ENCODE results near the gene MED25. TPM values are rescaled to one million over a fixed set of nuclear protein-coding genes. Genes with fewer than 3 reads are reported as not detected.

Gene MED25
- total and polyA plus RNA-seq, 2 of the 8 experiments (the other 6 are each of a cell fraction or from before 2014, with no cell fraction given), result 21.6 to 71.4 TPM

DNA sequence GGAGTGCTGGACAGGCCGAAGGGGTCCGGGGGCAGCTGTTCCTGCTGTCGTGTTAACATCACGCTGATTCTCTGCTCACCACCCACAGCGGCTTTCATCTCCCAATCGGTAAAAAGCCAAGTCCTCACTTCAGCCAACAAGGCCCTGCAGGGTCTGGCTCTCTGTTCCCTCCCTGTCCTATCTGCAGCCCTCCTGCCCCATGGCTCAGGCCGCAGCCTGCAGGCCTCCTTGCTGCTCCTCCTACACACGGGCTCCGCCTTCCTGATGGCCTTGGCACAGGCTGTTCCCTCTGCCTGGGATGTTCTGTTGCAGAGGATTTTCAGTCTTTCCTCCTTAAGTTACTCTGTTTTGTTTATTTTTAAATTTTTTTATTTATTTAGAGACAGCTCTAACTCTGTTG lies 27.2 kb upstream of the MED25 start:
- Histone ChIP-seq H3K79me2 (ENCODE audit: control insufficient read depth in 1 of 2, insufficient read depth in 2 of 2, low read length in 2 of 2) (no peaks in the 10 kb centered on the region; a peak in 1 of 4 replicates), H3K9ac (replicated peaks in 1 of 4; ENCODE audit: extremely low read depth in 1 of 4, low read depth in 3 of 4, low read length in 3 of 4) (no peak overlapping the region), H2BK12ac (ENCODE audit: low read depth, low read length) (no peak overlapping the region), H3K27me3 (replicated peaks in 1 of 4; ENCODE audit: control insufficient read depth in 3 of 4, extremely low read depth in 1 of 4, insufficient read depth in 3 of 4, low read length in 3 of 4) (no peaks in the 10 kb centered on the region), H3K79me1 (ENCODE audit: low read depth, low read length) (peaks cover 3% of the 10 kb centered on the region), H3K4me3 (ENCODE audit: extremely low read depth in 1 of 4, insufficient read depth in 2 of 4, low read depth in 3 of 4, low read length in 4 of 4) (no peak overlapping the region), H4K8ac (ENCODE audit: extremely low read depth, insufficient read depth, low read length) (no peak overlapping the region), H2AK5ac (ENCODE audit: low read depth, low read length) (no peak overlapping the region), H2BK20ac (ENCODE audit: low read length) (no peak overlapping the region), H3K4ac (replicated peaks; ENCODE audit: insufficient read length, low read depth, low read length) (no peak overlapping the region), H4K91ac (replicated peaks; ENCODE audit: insufficient read length, low read length) (no peak overlapping the region), H3K14ac (ENCODE audit: insufficient read length) (no peak overlapping the region), H3K23ac (ENCODE audit: insufficient read length) (no peak overlapping the region), H3K4me2 (ENCODE audit: insufficient read depth in 1 of 2, low read depth in 2 of 2, low read length in 2 of 2) (no peak overlapping the region), H3K56ac (replicated peaks; ENCODE audit: insufficient read length, low read depth, low read length) (no peak overlapping the region), H2BK120ac (replicated peaks; ENCODE audit: low read depth, low read length) (no peak overlapping the region), H2BK15ac (ENCODE audit: low read length) (no peak overlapping the region), H3K27ac (ENCODE audit: low read depth, low read length) (no peak overlapping the region), H3K4me1 (replicated peaks in 1 of 4; ENCODE audit: control insufficient read depth in 3 of 4, insufficient read depth in 4 of 4, low read length in 3 of 4) (no peaks in the 10 kb centered on the region), H3K9me3 (ENCODE audit: insufficient read depth in 2 of 2, low read depth in 1 of 2, low read length in 1 of 2) (no peaks in the 10 kb centered on the region), H3K18ac (ENCODE audit: extremely low read depth, low read length) (no peak overlapping the region), H4K5ac (ENCODE audit: insufficient read length, low read depth, low read length) (no peak overlapping the region), H3K36me3 (ENCODE audit: control insufficient read depth in 2 of 4, insufficient read depth in 4 of 4, low read length in 3 of 4) (peaks cover 3 to 32% (median 15%) of the 10 kb centered on the region in 4 experiments; a peak in 7 of 8 replicates), H3K23me2 (ENCODE audit: low read depth, low read length) (no peaks in the 10 kb centered on the region), H4K20me1 (replicated peaks in 1 of 2; ENCODE audit: control insufficient read depth in 1 of 2, insufficient read depth in 2 of 2, low read length in 2 of 2) (peaks cover 4 to 10% of the 10 kb centered on the region in 2 experiments), H2AFZ (ENCODE audit: low read length) (no peak overlapping the region), H2BK5ac (ENCODE audit: low read depth, low read length) (no peak overlapping the region)
- TF ChIP-seq JUND (IDR thresholded peaks at IDR 0.05; ENCODE audit: low read length), result no peak
- TF ChIP-seq, protein P1, sequence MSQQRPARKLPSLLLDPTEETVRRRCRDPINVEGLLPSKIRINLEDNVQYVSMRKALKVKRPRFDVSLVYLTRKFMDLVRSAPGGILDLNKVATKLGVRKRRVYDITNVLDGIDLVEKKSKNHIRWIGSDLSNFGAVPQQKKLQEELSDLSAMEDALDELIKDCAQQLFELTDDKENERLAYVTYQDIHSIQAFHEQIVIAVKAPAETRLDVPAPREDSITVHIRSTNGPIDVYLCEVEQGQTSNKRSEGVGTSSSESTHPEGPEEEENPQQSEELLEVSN (IDR thresholded peaks at IDR 0.05), result no peak
- no peak for TF ChIP-seq FOSL1 (IDR thresholded peaks at IDR 0.05; ENCODE audit: insufficient read depth, low read depth, low read length)
- TF ChIP-seq KDM5A (IDR thresholded peaks at IDR 0.05; ENCODE audit: low read length), result no peak
- no peak for TF ChIP-seq SIN3A (conservative IDR thresholded peaks at IDR 0.05 in 1 of 2, IDR thresholded peaks at IDR 0.05 in 1 of 2; ENCODE audit: low read depth in 1 of 2, low read length in 2 of 2)
- no peak for TF ChIP-seq PHF8 (conservative IDR thresholded peaks at IDR 0.05; ENCODE audit: low read depth, low read length)
- no peak for TF ChIP-seq TEAD4 (IDR thresholded peaks at IDR 0.05; ENCODE audit: low read depth, low read length)
- no peak for TF ChIP-seq POU5F1 (IDR thresholded peaks at IDR 0.05; ENCODE audit: low read depth, low read length)
- TF ChIP-seq CHD1 (IDR thresholded peaks at IDR 0.05; ENCODE audit: low read depth, low read length), result no peak
- TF ChIP-seq SRF (IDR thresholded peaks at IDR 0.05; ENCODE audit: low read depth, low read length), result no peak
- FAIRE-seq, result no peak
- ChIA-PET CTCF (ENCODE audit: partially characterized antibody) (interaction anchor here (0.8 to 1.1 kb wide), 3 partner anchors 13 to 78 kb away, joined by 3 read pairs; no protein-coding TSS in a partner anchor), POLR2A (ENCODE audit: partially characterized antibody) (interaction anchor here (1.0 kb wide), 2 partner anchors 10 to 115 kb away, joined by 3 read pairs; no protein-coding TSS in a partner anchor)
- DNase-seq (ENCODE audit: low read depth in 1 of 2, low spot score in 2 of 2), result no peak
- WGBS, 2 experiments (ENCODE audit: extremely low coverage in 1 of 2, insufficient coverage in 1 of 2, insufficient read length in 1 of 2, insufficient replicate concordance in 2 of 2, low coverage in 1 of 2, low lambda C conversion rate in 2 of 2, missing lambda C conversion rate in 1 of 2), result 86% methylated on average over 9 of the region's 9 CpGs; no CpG with 5 or more reads in 1 of the 2 experiments
